ENCODE measurements around the gene TBX1. TPM values are rescaled to one million over a fixed set of nuclear protein-coding genes. Genes with fewer than 3 reads are reported as not detected.

TBX1 gene
- total and polyA plus RNA-seq, 2 experiments from 2014 or later: 0.12 to 0.71 TPM

- H3K9me3 ChIP-seq (ENCODE audit: low read depth): no peaks in the 10 kb centered on the region
- TF ChIP-seq, protein P1, sequence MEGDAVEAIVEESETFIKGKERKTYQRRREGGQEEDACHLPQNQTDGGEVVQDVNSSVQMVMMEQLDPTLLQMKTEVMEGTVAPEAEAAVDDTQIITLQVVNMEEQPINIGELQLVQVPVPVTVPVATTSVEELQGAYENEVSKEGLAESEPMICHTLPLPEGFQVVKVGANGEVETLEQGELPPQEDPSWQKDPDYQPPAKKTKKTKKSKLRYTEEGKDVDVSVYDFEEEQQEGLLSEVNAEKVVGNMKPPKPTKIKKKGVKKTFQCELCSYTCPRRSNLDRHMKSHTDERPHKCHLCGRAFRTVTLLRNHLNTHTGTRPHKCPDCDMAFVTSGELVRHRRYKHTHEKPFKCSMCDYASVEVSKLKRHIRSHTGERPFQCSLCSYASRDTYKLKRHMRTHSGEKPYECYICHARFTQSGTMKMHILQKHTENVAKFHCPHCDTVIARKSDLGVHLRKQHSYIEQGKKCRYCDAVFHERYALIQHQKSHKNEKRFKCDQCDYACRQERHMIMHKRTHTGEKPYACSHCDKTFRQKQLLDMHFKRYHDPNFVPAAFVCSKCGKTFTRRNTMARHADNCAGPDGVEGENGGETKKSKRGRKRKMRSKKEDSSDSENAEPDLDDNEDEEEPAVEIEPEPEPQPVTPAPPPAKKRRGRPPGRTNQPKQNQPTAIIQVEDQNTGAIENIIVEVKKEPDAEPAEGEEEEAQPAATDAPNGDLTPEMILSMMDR (IDR thresholded peaks at IDR 0.05; ENCODE audit: low read depth, low read length): no peak
- peaks cover 41% of the 10 kb centered on the region for H3K27me3 ChIP-seq
- no peak overlapping the region for H3K27ac ChIP-seq
- DNase-seq (ENCODE audit: low read depth in 1 of 2, low spot score in 1 of 2): no peak
- no peak overlapping the region for H3K4me3 ChIP-seq
- no peaks in the 10 kb centered on the region for H3K36me3 ChIP-seq
- H3K4me1 ChIP-seq (ENCODE audit: low read depth): peaks cover 10% of the 10 kb centered on the region
Observed at GRCh38 chr22:19749876-19750275, 10.7 kb upstream of the TBX1 start.

GRCh38 chr22:19750507-19751490 is 9.8 kb upstream of the TBX1 start:
- Histone ChIP-seq H3K9me3 (ENCODE audit: low read depth) (no peaks in the 10 kb centered on the region), H3K4me3 (no peak overlapping the region), H3K27me3 (peaks cover 50% of the 10 kb centered on the region), H3K4me1 (ENCODE audit: low read depth) (peaks cover 10% of the 10 kb centered on the region), H3K36me3 (no peaks in the 10 kb centered on the region), H3K27ac (no peak overlapping the region)
- DNase-seq (ENCODE audit: low read depth in 1 of 2, low spot score in 1 of 2): no peak
- TF ChIP-seq, protein P1 (IDR thresholded peaks at IDR 0.05; ENCODE audit: low read depth, low read length): no peak

GRCh38 chr22:19751497-19752245 is 8.9 kb upstream of the TBX1 start:
- H3K27ac ChIP-seq: no peak overlapping the region
- TF ChIP-seq, protein P1 (IDR thresholded peaks at IDR 0.05; ENCODE audit: low read depth, low read length): no peak
- peaks cover 9% of the 10 kb centered on the region for H3K4me1 ChIP-seq (ENCODE audit: low read depth)
- H3K4me3 ChIP-seq: no peak overlapping the region
- no peak for DNase-seq (ENCODE audit: low read depth in 1 of 2, low spot score in 1 of 2)
- no peaks in the 10 kb centered on the region for H3K36me3 ChIP-seq
- H3K9me3 ChIP-seq (ENCODE audit: low read depth): no peaks in the 10 kb centered on the region
- H3K27me3 ChIP-seq: peaks cover 59% of the 10 kb centered on the region

DNA sequence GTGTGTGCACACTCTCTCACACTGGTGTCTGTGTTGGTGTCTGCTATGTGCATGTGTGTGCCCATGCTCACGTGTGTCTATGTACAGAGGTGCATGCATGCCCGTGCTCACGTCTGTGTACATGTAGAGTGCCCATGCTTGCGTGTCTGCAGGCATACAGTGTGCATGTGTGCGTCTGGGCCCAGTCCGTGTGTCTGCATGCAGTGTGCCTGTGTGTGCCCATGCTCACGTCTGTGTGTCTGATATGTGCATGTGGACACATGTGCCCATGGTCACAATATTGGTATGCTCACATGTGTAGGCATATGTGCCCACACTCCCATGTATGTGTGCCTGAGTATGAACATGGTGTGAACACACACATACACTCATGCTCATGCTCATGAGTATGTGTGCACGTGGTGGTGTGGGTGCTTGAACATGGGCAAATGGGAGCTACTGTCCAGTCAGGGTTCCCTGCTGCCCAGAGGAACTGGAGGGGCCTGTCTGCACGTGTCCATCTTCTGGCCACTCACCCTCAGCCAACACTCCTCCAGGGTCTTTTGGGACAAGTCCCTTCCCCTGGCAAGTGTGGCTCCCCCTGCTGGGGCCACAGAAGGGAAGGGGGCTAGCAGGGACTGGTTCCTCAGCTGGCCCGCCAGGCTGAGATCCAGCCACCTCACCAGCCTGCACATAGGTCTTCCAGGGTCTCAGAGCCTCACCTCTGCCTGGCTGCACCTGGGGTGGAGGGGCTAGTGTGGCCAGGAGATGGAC is 7.3 kb upstream of the TBX1 start:
- H3K4me3 ChIP-seq: no peak overlapping the region

More for the DNA sequence above, 7.3 kb upstream of the TBX1 start:
- Histone ChIP-seq H3K36me3 (no peaks in the 10 kb centered on the region), H3K9me3 (ENCODE audit: low read depth) (no peaks in the 10 kb centered on the region), H3K27ac (no peak overlapping the region), H3K4me1 (ENCODE audit: low read depth) (peaks cover 9% of the 10 kb centered on the region), H3K27me3 (peaks cover 75% of the 10 kb centered on the region)
- no peak for DNase-seq (ENCODE audit: low read depth in 1 of 2, low spot score in 1 of 2)
- TF ChIP-seq, protein P1 (IDR thresholded peaks at IDR 0.05; ENCODE audit: low read depth, low read length): peak; percentile 14

All from cardiac muscle cell (in vitro differentiated cells and primary cell).